HepG2 (cell line): ENCODE results near the gene MARS1. TPM values are rescaled to one million over a fixed set of nuclear protein-coding genes. Genes with fewer than 3 reads are reported as not detected.

Experiments
- BCL6 ChIP-seq: IDR thresholded peaks from 2 replicates; pipeline ENCODE4 v1.6.1; 2016; ENCODE audit warnings: missing genetic modification reagents, missing compliant biosample characterization
- ELF4 ChIP-seq: sonication (generic); formaldehyde crosslinking; IDR thresholded peaks from 2 replicates; pipeline ENCODE4 v1.5.0; 2020; ENCODE audit warnings: missing genetic modification reagents, mild to moderate bottlenecking, moderate library complexity, borderline replicate concordance
- FIP1L1 ChIP-seq: fragments of 200-400 bp; formaldehyde crosslinking; IDR thresholded peaks from 2 replicates; pipeline ENCODE4 v1.6.1; 2018; ENCODE audit warnings: low read depth, mild to moderate bottlenecking, low read length, moderate library complexity, borderline replicate concordance; ENCODE audit not compliant: insufficient read depth
- GZF1 ChIP-seq: sonication (generic); formaldehyde crosslinking; IDR thresholded peaks from 2 replicates; pipeline ENCODE4 v1.5.1; 2020; ENCODE audit warnings: mild to moderate bottlenecking, missing genetic modification reagents
- IRF2 ChIP-seq: IDR thresholded peaks from 2 replicates; pipeline ENCODE4 v1.6.1; 2018; ENCODE audit warnings: missing genetic modification reagents, missing compliant biosample characterization
- KDM5B ChIP-seq: sonication (generic); formaldehyde crosslinking; IDR thresholded peaks from 2 replicates; pipeline ENCODE4 v1.4.0; 2020; ENCODE audit warnings: missing genetic modification reagents, mild to moderate bottlenecking, borderline replicate concordance
- NR2F6 ChIP-seq, 2 experiments: IDR thresholded peaks; 2 replicates each; pipeline ENCODE4 v1.6.1; 2016; ENCODE audit warnings: antibody characterized with exemption in 1 of 2, mild to moderate bottlenecking in 1 of 2
- RARG ChIP-seq: sonication (generic); formaldehyde crosslinking; IDR thresholded peaks from 2 replicates; pipeline ENCODE4 v1.4.0; 2020; ENCODE audit warnings: low read depth, mild to moderate bottlenecking, missing genetic modification reagents
- RXRB ChIP-seq: IDR thresholded peaks from 2 replicates; pipeline ENCODE4 v1.6.1; 2016; ENCODE audit warnings: borderline replicate concordance, missing genetic modification reagents, missing compliant biosample characterization
- ZC3H13 ChIP-seq: sonication (generic); formaldehyde crosslinking; IDR thresholded peaks from 2 replicates; pipeline ENCODE4 v1.8.1; 2023; ENCODE audit warnings: mild to moderate bottlenecking, missing genetic modification reagents, moderate library complexity
- ZIK1 ChIP-seq: sonication (generic); formaldehyde crosslinking; IDR thresholded peaks from 2 replicates; pipeline ENCODE4 v1.5.0; 2020; ENCODE audit warnings: mild to moderate bottlenecking, low read depth, missing genetic modification reagents, borderline replicate concordance
- ZNF263 ChIP-seq: sonication (generic); formaldehyde crosslinking; IDR thresholded peaks from 2 replicates; pipeline ENCODE4 v1.4.0; 2020; ENCODE audit warnings: missing genetic modification reagents
- ZNF3 ChIP-seq: IDR thresholded peaks from 2 replicates; pipeline ENCODE4 v1.7.0; 2017; ENCODE audit warnings: inconsistent platforms
- ZNF460 ChIP-seq: sonication (generic); formaldehyde crosslinking; IDR thresholded peaks from 2 replicates; pipeline ENCODE4 v1.5.1; 2020; ENCODE audit warnings: missing genetic modification reagents, mild to moderate bottlenecking, borderline replicate concordance
- ZNF543 ChIP-seq: sonication (generic); formaldehyde crosslinking; IDR thresholded peaks from 2 replicates; pipeline ENCODE4 v1.4.0; 2020; ENCODE audit warnings: mild to moderate bottlenecking, missing genetic modification reagents
- ZNF674 ChIP-seq: sonication (generic); formaldehyde crosslinking; IDR thresholded peaks from 2 replicates; pipeline ENCODE4 v1.5.0; 2020; ENCODE audit warnings: low read depth, mild to moderate bottlenecking, missing genetic modification reagents
- ZNF772 ChIP-seq: sonication (generic); formaldehyde crosslinking; IDR thresholded peaks from 2 replicates; pipeline ENCODE4 v1.5.0; 2020; ENCODE audit warnings: mild to moderate bottlenecking, missing genetic modification reagents
- polyA plus RNA-seq, 8 experiments: library from polyadenylated mRNA; depleted of rRNA in 3 of 8; stranded (reverse) in 7 of 8; unstranded in 1 of 8; fragments of >200 nt; fragmentation: Illumina TruSeq in 4 of 8; extraction: Trizol in 4 of 8; gene quantifications; 2 replicates each; pipeline versions ENCODE4 v1.2.1 to v1.2.3, GENCODE V29; 2011 to 2016; ENCODE audit warnings: low read depth in 4 of 8, missing spikeins in 1 of 8, mixed read lengths in 1 of 8; ENCODE audit not compliant: insufficient read depth in 1 of 8
- total RNA-seq, 5 experiments: library from RNA; depleted of rRNA; stranded (reverse); fragments of >200 nt; fragmentation: Illumina TruSeq; extraction: Trizol; gene quantifications; 2 replicates each; pipeline ENCODE4 v1.2.3, GENCODE V29; 2016; ENCODE audit warnings: low read depth in 1 of 5
- TF ChIP-seq, protein P1 (sequence below): sonication (generic); formaldehyde crosslinking; IDR thresholded peaks from 2 replicates; pipeline ENCODE4 v1.8.0; 2022; ENCODE audit warnings: low read depth, missing genetic modification reagents
- TF ChIP-seq, protein P2 (sequence below): IDR thresholded peaks from 2 replicates; pipeline ENCODE4 v1.6.1; 2016; ENCODE audit warnings: low read depth
- TF ChIP-seq, protein P3 (sequence below): sonication (generic); formaldehyde crosslinking; IDR thresholded peaks from 2 replicates; pipeline ENCODE4 v1.5.0; 2020; ENCODE audit warnings: mild to moderate bottlenecking, missing genetic modification reagents
- TF ChIP-seq, protein P4 (sequence below): conservative IDR thresholded peaks from 2 replicates; pipeline ENCODE4 v1.6.1; 2018; ENCODE audit warnings: missing genetic modification reagents
- TF ChIP-seq, protein P5 (sequence below): sonication (generic); formaldehyde crosslinking; IDR thresholded peaks from 2 replicates; pipeline ENCODE4 v1.4.0; 2020; ENCODE audit warnings: low read depth, mild to moderate bottlenecking, missing genetic modification reagents

Gene MARS1
- total and polyA plus RNA-seq, 2 of the 13 experiments (the other 11 are each of a cell fraction or from before 2014, with no cell fraction given), result 115 to 181 TPM

DNA sequence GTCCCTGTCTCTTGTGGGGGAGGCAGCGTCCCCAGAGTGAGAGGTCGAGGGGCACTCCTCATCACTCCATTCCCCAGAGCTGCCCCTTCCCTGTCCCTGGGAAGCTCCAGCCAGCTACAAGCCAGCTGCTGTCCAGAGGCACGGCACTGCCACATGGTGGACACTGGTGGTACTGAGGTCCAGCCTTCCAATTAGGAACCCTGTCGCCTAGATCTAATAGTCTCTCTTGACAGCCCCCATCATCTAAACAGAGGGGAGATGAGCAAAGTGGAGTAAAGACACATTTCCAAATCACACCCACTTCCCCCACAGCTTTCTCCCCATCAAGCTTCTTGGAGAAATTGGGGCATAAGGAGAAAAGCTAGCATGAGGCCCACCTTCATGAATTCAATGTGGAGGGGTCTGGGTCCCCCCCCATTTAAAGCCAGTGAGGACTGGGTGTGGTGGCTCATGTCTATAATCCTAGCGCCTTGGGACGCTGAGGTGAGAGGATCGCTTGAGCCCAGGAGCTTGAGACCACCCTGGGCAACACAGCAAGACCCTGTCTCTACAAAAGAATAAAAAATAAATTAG lies 34.8 kb upstream of the MARS1 start (continued):
- TF ChIP-seq, protein P1, sequence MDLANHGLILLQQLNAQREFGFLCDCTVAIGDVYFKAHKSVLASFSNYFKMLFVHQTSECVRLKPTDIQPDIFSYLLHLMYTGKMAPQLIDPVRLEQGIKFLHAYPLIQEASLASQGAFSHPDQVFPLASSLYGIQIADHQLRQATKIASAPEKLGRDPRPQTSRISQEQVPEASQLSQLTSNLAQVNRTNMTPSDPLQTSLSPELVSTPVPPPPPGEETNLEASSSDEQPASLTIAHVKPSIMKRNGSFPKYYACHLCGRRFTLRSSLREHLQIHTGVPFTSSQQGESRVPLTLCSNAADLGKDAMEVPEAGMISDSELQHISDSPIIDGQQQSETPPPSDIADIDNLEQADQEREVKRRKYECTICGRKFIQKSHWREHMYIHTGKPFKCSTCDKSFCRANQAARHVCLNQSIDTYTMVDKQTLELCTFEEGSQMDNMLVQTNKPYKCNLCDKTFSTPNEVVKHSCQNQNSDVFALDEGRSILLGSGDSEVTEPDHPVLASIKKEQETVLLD, result no peak
- TF ChIP-seq NR2F6 (IDR thresholded peaks at IDR 0.05), result no peak
- TF ChIP-seq NR2F6 (CRISPR knock-in tag; IDR thresholded peaks at IDR 0.05), result 0 out of 2 replicates have a peak, but pooled peaks have one; percentile 29
- TF ChIP-seq ELF4 (CRISPR knock-in tag), result no peak
- no peak for TF ChIP-seq ZNF263 (CRISPR knock-in tag)
- TF ChIP-seq ZNF460, result no peak
- peak; percentile 59 for TF ChIP-seq IRF2
- 0 out of 2 replicates have a peak, but pooled peaks have one; percentile 52 for TF ChIP-seq KDM5B (CRISPR knock-in tag)
- no peak for TF ChIP-seq GZF1
- TF ChIP-seq, protein P2, sequence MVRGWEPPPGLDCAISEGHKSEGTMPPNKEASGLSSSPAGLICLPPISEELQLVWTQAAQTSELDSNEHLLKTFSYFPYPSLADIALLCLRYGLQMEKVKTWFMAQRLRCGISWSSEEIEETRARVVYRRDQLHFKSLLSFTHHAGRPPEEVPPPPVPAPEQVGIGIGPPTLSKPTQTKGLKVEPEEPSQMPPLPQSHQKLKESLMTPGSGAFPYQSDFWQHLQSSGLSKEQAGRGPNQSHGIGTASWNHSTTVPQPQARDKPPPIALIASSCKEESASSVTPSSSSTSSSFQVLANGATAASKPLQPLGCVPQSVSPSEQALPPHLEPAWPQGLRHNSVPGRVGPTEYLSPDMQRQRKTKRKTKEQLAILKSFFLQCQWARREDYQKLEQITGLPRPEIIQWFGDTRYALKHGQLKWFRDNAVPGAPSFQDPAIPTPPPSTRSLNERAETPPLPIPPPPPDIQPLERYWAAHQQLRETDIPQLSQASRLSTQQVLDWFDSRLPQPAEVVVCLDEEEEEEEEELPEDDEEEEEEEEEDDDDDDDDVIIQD (CRISPR knock-in tag), result peak; percentile 51; the same call in 1 of the 2 replicates
- TF ChIP-seq, protein P3, sequence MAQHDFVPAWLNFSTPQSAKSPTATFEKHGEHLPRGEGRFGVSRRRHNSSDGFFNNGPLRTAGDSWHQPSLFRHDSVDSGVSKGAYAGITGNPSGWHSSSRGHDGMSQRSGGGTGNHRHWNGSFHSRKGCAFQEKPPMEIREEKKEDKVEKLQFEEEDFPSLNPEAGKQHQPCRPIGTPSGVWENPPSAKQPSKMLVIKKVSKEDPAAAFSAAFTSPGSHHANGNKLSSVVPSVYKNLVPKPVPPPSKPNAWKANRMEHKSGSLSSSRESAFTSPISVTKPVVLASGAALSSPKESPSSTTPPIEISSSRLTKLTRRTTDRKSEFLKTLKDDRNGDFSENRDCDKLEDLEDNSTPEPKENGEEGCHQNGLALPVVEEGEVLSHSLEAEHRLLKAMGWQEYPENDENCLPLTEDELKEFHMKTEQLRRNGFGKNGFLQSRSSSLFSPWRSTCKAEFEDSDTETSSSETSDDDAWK, result no peak
- TF ChIP-seq ZNF543 (CRISPR knock-in tag), result no peak
- TF ChIP-seq ZIK1, result no peak
- no peak for TF ChIP-seq FIP1L1
- no peak for TF ChIP-seq ZC3H13 (CRISPR knock-in tag)
- no peak for TF ChIP-seq RARG
- TF ChIP-seq, protein P4, sequence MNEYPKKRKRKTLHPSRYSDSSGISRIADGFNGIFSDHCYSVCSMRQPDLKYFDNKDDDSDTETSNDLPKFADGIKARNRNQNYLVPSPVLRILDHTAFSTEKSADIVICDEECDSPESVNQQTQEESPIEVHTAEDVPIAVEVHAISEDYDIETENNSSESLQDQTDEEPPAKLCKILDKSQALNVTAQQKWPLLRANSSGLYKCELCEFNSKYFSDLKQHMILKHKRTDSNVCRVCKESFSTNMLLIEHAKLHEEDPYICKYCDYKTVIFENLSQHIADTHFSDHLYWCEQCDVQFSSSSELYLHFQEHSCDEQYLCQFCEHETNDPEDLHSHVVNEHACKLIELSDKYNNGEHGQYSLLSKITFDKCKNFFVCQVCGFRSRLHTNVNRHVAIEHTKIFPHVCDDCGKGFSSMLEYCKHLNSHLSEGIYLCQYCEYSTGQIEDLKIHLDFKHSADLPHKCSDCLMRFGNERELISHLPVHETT, result no peak
- TF ChIP-seq ZNF772 (CRISPR knock-in tag), result no peak
- TF ChIP-seq, protein P5, sequence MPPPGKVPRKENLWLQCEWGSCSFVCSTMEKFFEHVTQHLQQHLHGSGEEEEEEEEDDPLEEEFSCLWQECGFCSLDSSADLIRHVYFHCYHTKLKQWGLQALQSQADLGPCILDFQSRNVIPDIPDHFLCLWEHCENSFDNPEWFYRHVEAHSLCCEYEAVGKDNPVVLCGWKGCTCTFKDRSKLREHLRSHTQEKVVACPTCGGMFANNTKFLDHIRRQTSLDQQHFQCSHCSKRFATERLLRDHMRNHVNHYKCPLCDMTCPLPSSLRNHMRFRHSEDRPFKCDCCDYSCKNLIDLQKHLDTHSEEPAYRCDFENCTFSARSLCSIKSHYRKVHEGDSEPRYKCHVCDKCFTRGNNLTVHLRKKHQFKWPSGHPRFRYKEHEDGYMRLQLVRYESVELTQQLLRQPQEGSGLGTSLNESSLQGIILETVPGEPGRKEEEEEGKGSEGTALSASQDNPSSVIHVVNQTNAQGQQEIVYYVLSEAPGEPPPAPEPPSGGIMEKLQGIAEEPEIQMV (CRISPR knock-in tag), result no peak
- peak; percentile 42; the same call in 1 of the 2 replicates for TF ChIP-seq BCL6 (CRISPR knock-in tag)
- no peak for TF ChIP-seq ZNF3 (CRISPR knock-in tag)
- no peak for TF ChIP-seq ZNF674 (CRISPR knock-in tag)
- peak; percentile 65; the same call in 1 of the 2 replicates for TF ChIP-seq RXRB (CRISPR knock-in tag)
